GM21528 (cell line): ENCODE data around the gene NLRP7.
"Not testable (repeated sequence)": the region's sequence is repeated elsewhere in the genome, so short reads cannot be mapped to it uniquely, and the experiment has no call there.

Source experiments
- ATAC-seq: cut with Tn5 transposase; IDR thresholded peaks from one replicate; pipeline ENCODE4 v1.9.1; 2021; ENCODE audit warnings: mild to moderate bottlenecking, moderate library complexity; ENCODE audit not compliant: unreplicated experiment, low FRiP score

Gene NLRP7

GRCh38 chr19:54947381-54947780 lies at the start of gene NLRP7:
TSS of gene NLRP7 (minus strand) at chr19:54947530.
- ATAC-seq: no peak

GRCh38 chr19:54995561-54995960 lies 48.2 kb upstream of the NLRP7 start:
- ATAC-seq: no peak

GRCh38 chr19:54989531-54989930 lies 42.2 kb upstream of the NLRP7 start:
- not testable (repeated sequence) for ATAC-seq

GRCh38 chr19:54982562-54982961 lies 35.2 kb upstream of the NLRP7 start:
- not testable (repeated sequence) for ATAC-seq

- ATAC-seq: not testable (repeated sequence)
Measured at GRCh38 chr19:54973229-54974090, 26.1 kb upstream of the NLRP7 start.

- ATAC-seq: not testable (repeated sequence)
Measured at GRCh38 chr19:54971446-54971845, 24.1 kb upstream of the NLRP7 start.

GRCh38 chr19:54969647-54970046 lies 22.3 kb upstream of the NLRP7 start:
- ATAC-seq: no peak

GRCh38 chr19:54967611-54968010 lies 20.3 kb upstream of the NLRP7 start:
- no peak for ATAC-seq

- not testable (repeated sequence) for ATAC-seq
Measured at GRCh38 chr19:54965055-54965454, 17.7 kb upstream of the NLRP7 start.

GRCh38 chr19:54959840-54960239 lies 12.5 kb upstream of the NLRP7 start:
- ATAC-seq: no peak

- ATAC-seq: no peak
Measured at GRCh38 chr19:54955376-54955775, 8.0 kb upstream of the NLRP7 start.

- not testable (repeated sequence) for ATAC-seq
Measured at GRCh38 chr19:54953345-54953713, 6.0 kb upstream of the NLRP7 start.

- no peak for ATAC-seq
Measured at GRCh38 chr19:54952591-54953344, 5.4 kb upstream of the NLRP7 start.

GRCh38 chr19:54950580-54950979 lies 3.2 kb upstream of the NLRP7 start:
- ATAC-seq: not testable (repeated sequence)

GRCh38 chr19:54949412-54949811 lies 2.1 kb upstream of the NLRP7 start:
- ATAC-seq: no peak

GRCh38 chr19:54943772-54944361 lies 3.5 kb downstream of the NLRP7 start:
- not testable (repeated sequence) for ATAC-seq

GRCh38 chr19:54939538-54939937 lies 7.8 kb downstream of the NLRP7 start:
- ATAC-seq: not testable (repeated sequence)

- ATAC-seq: no peak
Measured at GRCh38 chr19:54938906-54939305, 8.4 kb downstream of the NLRP7 start.

- peak; percentile 66 for ATAC-seq
Measured at GRCh38 chr19:54937926-54938325, 9.4 kb downstream of the NLRP7 start.

GRCh38 chr19:54928299-54928698 lies 19.0 kb downstream of the NLRP7 start:
- ATAC-seq: no peak

- ATAC-seq: no peak
Measured at GRCh38 chr19:54923276-54923675, 24.1 kb downstream of the NLRP7 start.
